Measurements from ENCODE around the gene CEP350.

DNA sequence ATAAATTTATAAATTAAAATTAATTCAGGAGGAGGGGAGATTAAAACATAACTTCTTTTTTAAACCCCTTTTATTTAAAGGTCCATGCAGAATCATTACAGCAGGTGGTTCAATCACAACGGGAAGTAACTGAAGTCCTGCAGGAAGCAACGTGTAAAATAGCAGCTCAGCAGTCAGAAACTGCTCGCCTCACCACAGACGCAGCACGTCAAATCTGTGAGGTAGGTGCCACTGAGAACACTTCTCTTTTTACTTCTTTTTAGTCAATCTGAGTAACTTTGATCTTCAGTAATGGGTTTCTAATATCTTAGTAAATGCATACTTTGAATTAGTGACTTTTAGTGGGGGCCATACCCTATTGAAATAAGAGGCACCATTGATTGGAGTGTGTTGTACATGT is 87.0 kb downstream of the CEP350 start:
- TF ChIP-seq CTCF (IDR thresholded peaks at IDR 0.05) (no peak), POLR2A (IDR thresholded peaks at IDR 0.05) (no peak), POLR2AphosphoS5 (IDR thresholded peaks at IDR 0.05; ENCODE audit: insufficient read depth in 1 of 2, low read depth in 1 of 2) (no peak)
